GM18868 (cell line): ENCODE results near the gene LILRA2.
"Not testable (repeated sequence)": the region's sequence is repeated elsewhere in the genome, so short reads cannot be mapped to it uniquely, and the experiment has no call there.

ENCODE experiments used
- ATAC-seq: cut with Tn5 transposase; IDR thresholded peaks from one replicate; pipeline ENCODE4 v1.9.1; 2021; ENCODE audit warnings: mild to moderate bottlenecking, moderate library complexity; ENCODE audit not compliant: unreplicated experiment

LILRA2 gene

DNA sequence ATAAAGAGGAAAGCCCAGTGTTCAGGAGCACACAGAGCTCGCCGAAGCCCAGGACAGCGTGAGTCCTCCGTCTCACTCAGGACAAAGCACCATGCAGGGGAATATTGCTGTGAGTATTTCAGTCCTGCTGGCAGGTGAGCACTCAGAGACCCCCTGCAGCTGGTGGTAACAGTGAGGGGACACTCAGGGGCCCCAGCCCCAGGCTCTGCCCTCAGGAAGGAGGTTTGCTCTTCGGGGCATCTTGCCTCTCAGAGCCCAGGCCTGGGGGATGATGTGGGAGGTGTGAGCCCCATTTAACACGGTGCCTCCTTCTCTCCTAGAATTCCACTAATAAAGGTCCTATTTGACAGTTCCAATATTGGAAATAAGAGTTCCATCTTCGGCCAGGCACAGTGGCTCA lies 34.6 kb downstream of the LILRA2 start:
- no peak for ATAC-seq

DNA sequence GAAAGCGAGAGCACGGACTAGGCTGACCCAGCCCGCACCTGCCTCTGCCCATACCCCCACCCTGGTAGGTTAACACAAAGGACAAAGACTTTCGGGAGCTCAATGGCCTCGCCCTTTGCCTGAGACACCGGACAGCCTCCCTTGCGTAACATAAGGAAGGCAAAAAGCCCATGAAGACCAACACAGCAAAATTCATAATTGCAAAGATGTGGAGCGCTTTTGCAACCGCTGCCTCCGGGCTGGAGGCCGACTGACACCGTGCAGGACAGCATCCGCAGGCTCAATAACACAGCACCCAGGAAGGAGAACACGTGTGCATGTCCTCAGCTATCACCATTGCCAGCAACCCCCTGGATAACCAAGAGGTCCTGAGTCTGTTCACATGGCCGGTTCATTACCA lies 35.2 kb downstream of the LILRA2 start:
- no peak for ATAC-seq

DNA sequence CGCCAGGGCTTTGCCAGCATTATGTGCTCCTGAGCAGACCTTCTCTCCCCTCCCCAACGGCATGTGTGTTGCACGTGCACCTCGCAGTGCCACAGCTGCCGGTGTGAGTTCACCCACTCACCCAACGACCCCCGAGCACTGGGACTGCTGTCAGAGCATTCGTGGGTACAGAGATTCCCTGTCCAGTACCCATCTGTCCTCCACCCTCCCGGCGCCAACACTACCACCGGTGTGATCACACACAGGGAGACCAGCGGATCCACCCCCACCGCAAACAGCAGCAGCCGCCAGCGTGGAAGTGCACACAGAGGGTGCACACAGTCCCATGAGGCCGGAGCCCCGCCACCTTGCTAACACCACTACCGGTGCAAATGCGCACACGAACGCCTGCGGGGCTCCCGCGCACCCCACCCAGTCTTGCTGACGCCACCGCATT lies 35.8 kb downstream of the LILRA2 start:
- ATAC-seq = no peak

DNA sequence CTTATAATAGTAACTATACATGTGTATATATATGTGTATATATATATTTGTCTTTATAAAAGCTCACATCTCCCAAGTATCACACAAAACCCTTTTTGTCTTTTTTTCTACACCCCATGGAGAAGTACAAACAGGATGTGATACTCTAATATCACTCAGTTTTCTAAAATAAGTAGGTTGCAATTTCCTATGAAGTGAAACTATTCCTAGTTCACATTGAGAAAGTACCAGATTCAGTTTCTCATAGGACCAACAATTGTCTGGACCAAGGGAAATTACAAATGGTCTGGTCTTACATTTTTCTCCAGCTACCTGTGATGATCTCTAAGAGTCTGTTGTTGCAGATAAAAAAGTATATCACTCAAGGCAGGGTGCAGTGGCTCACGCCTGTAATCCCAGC lies 38.8 kb downstream of the LILRA2 start:
- ATAC-seq = no peak

DNA sequence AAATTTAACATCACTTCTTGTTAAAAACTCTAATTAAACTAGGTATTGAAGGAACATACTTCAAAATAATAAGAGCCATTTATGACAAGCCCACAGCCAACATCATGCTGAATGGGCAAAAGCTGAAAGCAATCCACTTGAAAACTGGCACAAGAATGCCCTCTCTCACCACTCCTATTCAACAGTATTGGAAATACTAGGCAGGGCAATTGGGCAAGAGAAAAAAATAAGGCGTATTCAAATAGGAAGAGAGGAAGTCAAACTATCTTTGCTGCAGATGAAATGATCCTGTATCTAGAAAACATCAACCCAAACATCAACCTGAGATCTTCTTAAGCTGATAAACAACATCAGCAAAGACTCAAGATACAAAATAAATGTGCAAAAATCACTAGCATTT lies 41.1 kb downstream of the LILRA2 start:
- ATAC-seq = no peak

DNA sequence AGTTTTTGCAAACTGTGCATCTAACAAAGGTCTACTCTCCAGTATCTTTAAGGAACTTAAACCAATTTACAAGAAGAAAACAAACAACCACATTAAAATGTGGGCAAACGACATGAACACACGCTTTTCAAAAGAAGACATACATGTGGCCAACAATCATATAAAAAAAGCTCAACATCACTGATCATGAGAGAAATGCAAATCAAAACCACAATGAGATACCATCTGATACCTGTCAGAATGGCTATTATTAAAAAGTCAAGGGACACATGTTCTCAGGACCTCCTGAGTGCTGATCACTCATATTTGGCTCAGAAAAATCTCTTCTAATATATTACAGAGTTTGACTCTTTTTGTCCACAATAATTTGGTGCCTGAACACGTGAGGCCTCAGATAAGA lies 42.5 kb downstream of the LILRA2 start:
- ATAC-seq = no peak

DNA sequence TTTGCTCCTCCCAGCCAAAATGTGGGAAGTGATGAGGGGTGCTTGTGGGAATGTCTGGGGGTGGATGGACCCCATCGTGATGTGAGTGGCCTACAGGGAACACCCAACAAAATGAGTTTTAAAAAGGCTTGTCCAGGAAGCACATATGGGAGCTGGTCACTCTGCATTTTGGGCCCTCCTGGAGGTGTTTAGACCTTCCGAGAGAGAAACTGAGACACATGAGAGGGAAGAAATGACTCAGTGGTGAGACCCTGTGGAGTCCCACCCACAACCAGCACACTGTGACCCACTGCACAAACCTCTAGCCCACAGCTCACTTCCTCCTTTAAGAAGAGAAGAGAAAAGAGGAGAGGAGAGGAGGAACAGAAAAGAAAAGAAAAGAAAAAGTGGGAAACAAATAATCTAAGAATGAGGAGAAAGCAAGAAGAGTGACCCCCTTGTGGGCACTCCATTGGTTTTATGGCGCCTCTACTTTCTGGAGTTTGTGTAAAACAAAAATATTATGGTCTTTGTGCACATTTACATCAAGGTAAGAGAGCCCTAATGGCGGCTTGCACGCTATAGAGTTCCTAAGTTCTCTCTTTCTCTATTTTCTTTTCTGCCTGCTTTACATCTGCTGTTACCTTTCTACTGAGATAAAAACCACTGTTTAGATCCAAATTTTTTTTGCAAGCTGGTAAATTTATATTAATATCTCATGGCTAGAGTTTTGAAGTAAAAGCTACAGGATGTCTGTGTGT lies 43.4 kb downstream of the LILRA2 start:
- peak; percentile 83 for ATAC-seq

DNA sequence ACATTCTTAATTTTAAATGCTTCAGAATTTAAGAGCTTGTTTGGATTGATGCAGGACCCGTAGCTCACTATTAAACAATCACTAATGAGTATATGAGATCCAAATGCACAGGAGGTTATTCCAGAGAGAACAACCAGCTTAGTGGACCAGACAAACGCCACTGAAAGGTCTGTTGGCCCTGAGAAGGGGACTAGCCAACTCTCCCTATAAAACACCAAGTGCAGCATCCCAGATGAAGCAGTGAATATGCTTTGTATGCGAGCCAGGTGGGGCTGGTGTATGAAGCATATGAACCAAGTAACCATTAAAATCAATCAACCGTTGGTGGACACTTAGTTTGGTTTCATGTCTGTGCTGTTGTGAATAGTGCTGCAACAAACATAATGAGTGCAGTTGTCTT lies 46.9 kb downstream of the LILRA2 start:
- ATAC-seq = no peak

DNA sequence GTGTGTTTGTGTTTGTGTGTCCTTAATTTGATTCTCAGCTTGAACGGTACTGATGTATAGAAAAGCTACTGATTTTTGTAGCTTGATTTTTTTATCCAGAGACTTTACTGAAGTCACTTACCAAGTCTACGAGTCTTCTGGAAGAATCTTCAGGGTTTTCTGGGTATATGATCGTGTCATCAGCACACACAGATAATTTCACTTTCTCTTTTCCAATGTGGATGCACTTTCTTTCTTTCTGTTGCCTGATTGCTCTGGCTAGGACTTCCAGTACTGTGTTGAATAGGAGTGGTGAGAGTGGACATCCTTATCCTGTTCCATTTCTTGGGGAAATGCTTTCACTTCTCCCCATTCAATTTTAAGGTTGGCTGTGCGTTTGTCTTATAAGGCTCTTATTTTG lies 48.8 kb downstream of the LILRA2 start:
- no peak for ATAC-seq

DNA sequence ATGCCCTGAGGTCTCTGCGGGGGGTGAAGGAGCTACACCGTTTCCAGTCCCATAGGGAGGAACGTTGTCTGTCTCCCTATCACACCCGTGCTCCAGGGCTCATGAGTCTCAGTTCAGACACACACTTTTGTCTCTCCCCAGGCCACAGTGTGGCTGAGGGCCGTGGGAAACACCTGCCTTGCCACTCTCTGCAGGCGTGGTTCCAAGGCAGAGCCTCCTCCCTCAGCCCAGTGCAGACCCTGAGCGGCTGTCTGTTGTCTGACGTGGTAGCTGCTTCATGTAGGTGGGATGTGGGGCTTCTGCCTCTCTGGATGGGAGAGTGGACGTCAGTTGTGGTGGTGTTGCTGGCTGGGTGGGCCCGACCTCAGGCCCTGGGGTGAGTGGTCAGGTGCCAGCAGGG lies 50.6 kb downstream of the LILRA2 start:
- ATAC-seq = not testable (repeated sequence)

DNA sequence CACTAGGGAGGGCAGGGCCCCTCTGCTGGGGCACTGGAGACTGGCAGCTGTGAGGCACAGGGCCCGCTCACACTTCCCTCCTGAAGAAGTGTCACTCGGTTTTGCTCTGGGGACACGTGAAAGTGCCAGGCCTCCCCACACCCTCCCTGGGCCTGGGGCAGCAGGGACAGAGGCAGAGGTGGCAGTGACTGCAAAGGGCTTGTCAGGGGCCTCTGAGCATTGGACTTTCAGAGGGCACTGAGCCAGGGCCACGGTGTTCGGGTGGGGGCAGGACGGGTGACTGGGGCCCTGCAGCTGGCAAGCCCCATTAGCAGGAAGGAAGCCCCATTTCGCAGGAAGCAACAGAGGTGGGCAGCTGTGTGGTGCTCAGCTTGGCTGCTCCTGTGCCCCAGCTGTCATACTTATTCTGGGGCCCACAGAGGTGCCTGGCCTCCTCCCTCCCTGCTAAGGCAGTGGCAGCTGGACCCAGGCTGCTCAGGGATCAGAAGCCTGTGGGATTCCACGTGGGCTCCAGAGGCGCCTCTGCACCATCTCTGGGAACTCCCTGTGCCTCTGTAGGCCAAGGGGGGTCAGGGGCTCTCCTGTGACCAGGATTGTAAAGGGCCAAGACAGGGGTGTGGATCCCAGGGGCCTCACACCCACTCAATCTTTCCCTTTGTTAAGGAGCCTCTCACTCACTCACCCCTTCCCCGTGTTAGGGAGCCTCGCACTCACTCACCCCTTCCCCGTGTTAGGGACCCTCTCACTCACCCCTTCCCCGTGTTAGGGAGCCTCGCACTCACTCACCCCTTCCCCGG lies 51.5 kb downstream of the LILRA2 start:
- ATAC-seq = peak; percentile 44

DNA sequence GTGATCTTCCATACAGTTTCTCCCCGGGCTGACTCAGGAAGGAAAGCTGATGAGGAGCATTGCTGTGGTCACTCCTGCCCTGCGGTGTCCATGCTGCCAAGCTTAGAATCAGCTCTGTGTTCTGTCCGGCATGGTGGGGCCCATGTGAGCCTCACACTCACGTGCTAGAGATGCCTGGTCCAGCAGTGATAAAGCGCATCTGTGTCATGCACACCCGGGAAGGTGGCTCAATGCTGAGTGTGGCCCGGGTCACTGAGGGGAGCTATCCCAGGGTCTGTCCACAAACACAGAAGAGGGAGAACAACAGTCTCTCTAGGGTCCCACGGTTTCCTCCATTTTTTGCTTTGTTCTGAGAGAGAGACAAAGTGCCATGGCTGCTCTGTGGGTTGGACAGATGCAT lies 53.2 kb downstream of the LILRA2 start:
- no peak for ATAC-seq

DNA sequence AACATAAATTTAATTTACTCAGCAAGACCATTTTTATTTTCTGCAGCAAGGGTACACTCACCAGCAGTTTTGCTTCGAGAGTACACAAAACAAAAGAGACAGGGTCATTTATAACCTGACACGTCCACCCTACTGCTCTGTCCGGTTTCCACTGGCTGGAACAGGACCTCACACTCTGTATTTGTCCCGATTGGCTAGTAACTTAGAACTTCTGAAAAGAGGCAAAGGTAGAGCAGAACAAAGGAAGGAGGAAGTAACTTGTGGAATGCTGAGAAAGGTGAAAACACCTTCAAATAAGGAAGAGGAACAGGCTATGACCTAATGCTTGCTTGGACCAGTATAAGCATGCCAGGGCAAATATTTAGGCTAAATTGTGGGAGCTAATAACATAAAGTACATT lies 54.3 kb downstream of the LILRA2 start:
- ATAC-seq = not testable (repeated sequence)

DNA sequence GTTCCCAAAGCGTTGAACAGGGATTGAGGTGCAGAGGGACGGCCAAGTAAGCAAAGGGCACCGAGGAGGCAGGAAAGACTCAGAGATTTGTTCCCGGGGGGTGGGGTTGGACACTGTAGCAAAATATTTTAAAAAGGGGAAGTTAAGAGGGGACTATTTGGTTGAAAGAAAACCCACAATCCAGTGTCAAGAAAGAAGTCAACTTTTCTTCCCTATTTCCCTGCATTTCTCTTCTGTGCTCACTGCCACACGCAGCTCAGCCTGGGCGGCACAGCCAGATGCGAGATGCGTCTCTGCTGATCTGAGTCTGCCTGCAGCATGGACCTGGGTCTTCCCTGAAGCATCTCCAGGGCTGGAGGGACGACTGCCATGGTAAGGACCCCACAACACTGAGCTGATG lies 56.7 kb downstream of the LILRA2 start, which contains the start of gene LILRB1:
LILRB1 (plus strand) TSS at position 223 of the 400 bp plus-strand sequence. CDS start 590 bp downstream, outside the sequence.
- not testable (repeated sequence) for ATAC-seq

DNA sequence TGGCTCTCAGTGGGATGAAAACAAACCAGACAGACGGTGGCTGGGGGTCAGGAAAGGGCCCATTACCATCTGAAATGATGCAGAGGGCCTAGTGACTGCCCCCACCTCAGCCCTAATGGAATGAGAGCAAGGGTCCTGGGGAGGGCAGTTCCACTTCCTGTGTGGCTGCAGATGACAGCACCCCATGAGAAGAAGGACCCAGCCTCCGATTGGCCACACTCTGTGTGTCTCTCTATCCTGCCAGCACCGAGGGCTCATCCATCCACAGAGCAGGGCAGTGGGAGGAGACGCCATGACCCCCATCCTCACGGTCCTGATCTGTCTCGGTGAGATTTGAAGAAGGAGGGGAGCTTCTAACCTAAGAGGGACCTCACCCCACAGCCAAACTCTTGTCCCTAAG lies 57.2 kb downstream of the LILRA2 start:
- no peak for ATAC-seq

DNA sequence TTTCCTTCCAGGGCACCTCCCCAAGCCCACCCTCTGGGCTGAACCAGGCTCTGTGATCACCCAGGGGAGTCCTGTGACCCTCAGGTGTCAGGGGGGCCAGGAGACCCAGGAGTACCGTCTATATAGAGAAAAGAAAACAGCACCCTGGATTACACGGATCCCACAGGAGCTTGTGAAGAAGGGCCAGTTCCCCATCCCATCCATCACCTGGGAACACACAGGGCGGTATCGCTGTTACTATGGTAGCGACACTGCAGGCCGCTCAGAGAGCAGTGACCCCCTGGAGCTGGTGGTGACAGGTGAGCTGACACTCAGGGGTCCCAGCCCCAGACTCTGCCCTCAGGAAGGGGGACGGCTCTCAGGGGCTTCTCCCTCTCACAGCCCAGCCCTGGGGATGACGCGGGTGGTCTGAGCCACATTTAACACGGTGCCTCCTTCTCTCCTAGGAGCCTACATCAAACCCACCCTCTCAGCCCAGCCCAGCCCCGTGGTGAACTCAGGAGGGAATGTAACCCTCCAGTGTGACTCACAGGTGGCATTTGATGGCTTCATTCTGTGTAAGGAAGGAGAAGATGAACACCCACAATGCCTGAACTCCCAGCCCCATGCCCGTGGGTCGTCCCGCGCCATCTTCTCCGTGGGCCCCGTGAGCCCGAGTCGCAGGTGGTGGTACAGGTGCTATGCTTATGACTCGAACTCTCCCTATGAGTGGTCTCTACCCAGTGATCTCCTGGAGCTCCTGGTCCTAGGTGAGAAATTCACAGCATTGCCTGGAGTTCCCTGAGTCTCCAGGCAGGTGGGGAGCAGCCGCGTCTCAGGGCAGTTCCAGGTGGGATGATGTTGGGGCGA lies 58.1 kb downstream of the LILRA2 start:
- not testable (repeated sequence) for ATAC-seq

DNA sequence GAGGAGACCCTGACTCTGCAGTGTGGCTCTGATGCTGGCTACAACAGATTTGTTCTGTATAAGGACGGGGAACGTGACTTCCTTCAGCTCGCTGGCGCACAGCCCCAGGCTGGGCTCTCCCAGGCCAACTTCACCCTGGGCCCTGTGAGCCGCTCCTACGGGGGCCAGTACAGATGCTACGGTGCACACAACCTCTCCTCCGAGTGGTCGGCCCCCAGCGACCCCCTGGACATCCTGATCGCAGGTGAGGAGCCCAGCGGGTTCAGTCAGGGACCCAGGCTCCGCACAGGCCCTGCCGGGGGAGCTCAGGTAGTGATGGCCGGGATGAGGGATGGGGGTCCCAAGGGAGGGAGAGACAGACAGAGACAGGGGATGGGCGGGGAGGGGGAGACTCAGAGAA lies 58.9 kb downstream of the LILRA2 start:
- ATAC-seq = not testable (repeated sequence)

DNA sequence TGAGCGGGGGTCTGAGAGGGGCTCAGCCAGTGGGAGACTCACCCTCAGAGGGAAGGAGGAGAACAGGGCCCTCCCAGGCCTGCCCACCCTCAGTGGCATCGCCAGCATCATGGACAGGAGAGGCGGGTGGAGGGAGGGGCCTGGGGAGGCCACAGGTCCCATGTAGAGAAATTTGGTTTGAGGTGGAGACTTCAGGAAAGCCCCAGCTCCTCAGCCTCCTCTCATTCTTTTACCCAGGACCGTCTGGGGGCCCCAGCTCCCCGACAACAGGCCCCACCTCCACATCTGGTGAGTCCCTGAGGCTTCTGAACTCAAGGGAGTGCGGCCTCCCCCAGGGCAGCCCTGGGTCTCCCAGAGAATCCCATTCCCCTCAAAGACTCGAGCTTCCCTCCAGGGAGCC lies 59.8 kb downstream of the LILRA2 start:
- ATAC-seq = no peak

DNA sequence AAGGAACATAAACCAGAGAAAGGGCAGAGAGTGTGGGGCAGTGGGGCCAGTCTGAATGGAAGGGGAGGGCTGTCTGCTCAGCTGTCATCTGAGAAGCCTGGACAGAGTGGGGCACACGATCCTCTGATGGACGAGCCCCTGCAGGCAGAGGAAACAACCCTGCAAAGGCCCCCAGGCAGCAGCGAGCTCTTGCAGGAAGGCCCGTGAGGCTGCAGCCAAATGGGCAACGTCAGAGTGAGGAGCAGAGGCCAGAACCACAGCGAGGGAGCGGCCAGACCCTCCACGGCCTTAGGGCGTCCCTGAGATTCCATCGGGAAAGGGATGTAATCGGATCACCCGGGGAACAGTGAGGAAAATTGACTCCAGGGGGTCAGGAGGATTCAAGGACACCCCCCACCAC lies 62.5 kb downstream of the LILRA2 start:
- ATAC-seq = not testable (repeated sequence)

DNA sequence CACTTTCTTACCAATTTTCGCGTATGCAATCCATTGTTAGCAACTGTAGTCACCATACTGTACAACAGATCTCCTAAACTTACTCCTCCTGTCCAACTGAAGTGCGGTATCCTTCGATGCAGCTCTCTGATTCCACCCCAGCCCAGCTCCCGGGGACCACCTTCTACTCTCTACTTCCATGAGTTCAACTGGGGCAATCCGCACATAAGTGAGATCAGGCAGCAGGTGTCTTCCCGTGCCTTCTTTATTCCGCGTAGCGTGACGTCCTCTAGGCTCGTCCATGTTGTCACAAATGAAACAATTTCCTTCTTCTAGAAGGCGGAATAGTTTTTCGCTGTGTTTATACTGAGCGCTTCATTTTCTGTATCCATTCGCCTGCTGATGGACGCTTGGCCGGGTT lies 65.1 kb downstream of the LILRA2 start:
- no peak for ATAC-seq
